Measurements from ENCODE around the gene PRRC2C. TPM values are rescaled to one million over a fixed set of nuclear protein-coding genes. Genes with fewer than 3 reads are reported as not detected.

Gene PRRC2C
- total RNA-seq, 1 donor from 2014 or later: 86.4 TPM

GRCh38 chr1:171500304-171500703, 15.0 kb downstream of the PRRC2C start:
- TF ChIP-seq CTCF (IDR thresholded peaks at IDR 0.05) (no peak), POLR2AphosphoS5 (IDR thresholded peaks at IDR 0.05; ENCODE audit: insufficient read depth in 1 of 2, low read depth in 1 of 2) (no peak), POLR2A (IDR thresholded peaks at IDR 0.05) (no peak)
- Histone ChIP-seq H3K9me3 (no peaks in the 10 kb centered on the region), H3K27ac (no peak overlapping the region), H3K36me3 (no peaks in the 10 kb centered on the region), H3K27me3 (no peaks in the 10 kb centered on the region), H3K4me3 (no peak overlapping the region), H3K4me1 (peaks cover 54% of the 10 kb centered on the region)
- intact Hi-C loops (cut with DNase I): no loop called here
- no peak for DNase-seq (ENCODE audit: extremely low spot score in 2 of 2)

GRCh38 chr1:171500803-171501202, 15.5 kb downstream of the PRRC2C start:
- no peaks in the 10 kb centered on the region for H3K9me3 ChIP-seq
- H3K27ac ChIP-seq: no peak overlapping the region
- no peaks in the 10 kb centered on the region for H3K36me3 ChIP-seq
- no peak overlapping the region for H3K4me3 ChIP-seq
- DNase-seq (ENCODE audit: extremely low spot score in 2 of 2): no peak
- H3K27me3 ChIP-seq: no peaks in the 10 kb centered on the region
- peaks cover 55% of the 10 kb centered on the region for H3K4me1 ChIP-seq
- intact Hi-C loops (cut with DNase I): no loop called here
- no peak for TF ChIP-seq POLR2A (IDR thresholded peaks at IDR 0.05)
- no peak for TF ChIP-seq POLR2AphosphoS5 (IDR thresholded peaks at IDR 0.05; ENCODE audit: insufficient read depth in 1 of 2, low read depth in 1 of 2)
- TF ChIP-seq CTCF (IDR thresholded peaks at IDR 0.05): no peak

GRCh38 chr1:171501305-171502024, 16.1 kb downstream of the PRRC2C start:
- no peaks in the 10 kb centered on the region for H3K27me3 ChIP-seq
- TF ChIP-seq POLR2A (IDR thresholded peaks at IDR 0.05): no peak
- TF ChIP-seq POLR2AphosphoS5 (IDR thresholded peaks at IDR 0.05; ENCODE audit: insufficient read depth in 1 of 2, low read depth in 1 of 2): no peak
- TF ChIP-seq CTCF (IDR thresholded peaks at IDR 0.05): no peak
- H3K4me1 ChIP-seq: peaks cover 61% of the 10 kb centered on the region
- H3K9me3 ChIP-seq: no peaks in the 10 kb centered on the region
- no peaks in the 10 kb centered on the region for H3K36me3 ChIP-seq
- intact Hi-C loops (cut with DNase I): no loop called here
- DNase-seq (ENCODE audit: extremely low spot score in 2 of 2): no peak
- no peak overlapping the region for H3K27ac ChIP-seq
- no peak overlapping the region for H3K4me3 ChIP-seq

GRCh38 chr1:171506525-171507304, 21.4 kb downstream of the PRRC2C start:
- Histone ChIP-seq H3K4me1 (peaks cover 84% of the 10 kb centered on the region), H3K9me3 (no peaks in the 10 kb centered on the region), H3K4me3 (no peak overlapping the region), H3K36me3 (no peaks in the 10 kb centered on the region), H3K27me3 (no peaks in the 10 kb centered on the region), H3K27ac (no peak overlapping the region)
- TF ChIP-seq POLR2AphosphoS5 (IDR thresholded peaks at IDR 0.05; ENCODE audit: insufficient read depth in 1 of 2, low read depth in 1 of 2) (no peak), CTCF (IDR thresholded peaks at IDR 0.05) (no peak), POLR2A (IDR thresholded peaks at IDR 0.05) (no peak)
- no peak for DNase-seq (ENCODE audit: extremely low spot score in 2 of 2)
- intact Hi-C loops (cut with DNase I): no loop called here

GRCh38 chr1:171507435-171507834, 22.1 kb downstream of the PRRC2C start:
- Histone ChIP-seq H3K27me3 (no peaks in the 10 kb centered on the region), H3K4me3 (no peak overlapping the region), H3K36me3 (no peaks in the 10 kb centered on the region), H3K27ac (no peak overlapping the region), H3K9me3 (no peaks in the 10 kb centered on the region), H3K4me1 (peaks cover 83% of the 10 kb centered on the region)
- intact Hi-C loops (cut with DNase I): no loop called here
- DNase-seq (ENCODE audit: extremely low spot score in 2 of 2): no peak
- no peak for TF ChIP-seq POLR2A (IDR thresholded peaks at IDR 0.05)
- no peak for TF ChIP-seq CTCF (IDR thresholded peaks at IDR 0.05)
- TF ChIP-seq POLR2AphosphoS5 (IDR thresholded peaks at IDR 0.05; ENCODE audit: insufficient read depth in 1 of 2, low read depth in 1 of 2): no peak

All from vagina (tissue), 2 donors.